Stomach (tissue), 4 donors: ENCODE measurements around the gene EIF4B.

ENCODE experiments used
- EP300 ChIP-seq: sonication (generic); formaldehyde crosslinking; IDR thresholded peaks from one replicate; pipeline ENCODE4 v1.6.1; 2017; ENCODE audit warnings: antibody characterized with exemption
- POLR2A ChIP-seq, 4 donors: fragments of 450-650 bp; IDR thresholded peaks; one replicate each; pipeline ENCODE4 v1.6.1; 2016; ENCODE audit warnings: antibody characterized with exemption in 4 of 4, control low read depth in 2 of 4, mild to moderate bottlenecking in 1 of 4, moderate library complexity in 1 of 4
- POLR2AphosphoS5 ChIP-seq, 3 donors: sonication (generic); formaldehyde crosslinking; IDR thresholded peaks; one replicate each; pipeline ENCODE4 v1.6.1; 2016; ENCODE audit warnings: antibody characterized with exemption in 3 of 3
- TF ChIP-seq, protein P1 (sequence below), 7 experiments: fragments of 450-650 bp in 4 of 7; fragments of 200-600 bp in 3 of 7; sonication (generic) in 3 of 7; IDR thresholded peaks; one replicate each; pipeline ENCODE4 v1.5.1; 2016 to 2019; ENCODE audit warnings: antibody characterized with exemption in 7 of 7, control low read depth in 2 of 7, mild to moderate bottlenecking in 1 of 7

DNA sequence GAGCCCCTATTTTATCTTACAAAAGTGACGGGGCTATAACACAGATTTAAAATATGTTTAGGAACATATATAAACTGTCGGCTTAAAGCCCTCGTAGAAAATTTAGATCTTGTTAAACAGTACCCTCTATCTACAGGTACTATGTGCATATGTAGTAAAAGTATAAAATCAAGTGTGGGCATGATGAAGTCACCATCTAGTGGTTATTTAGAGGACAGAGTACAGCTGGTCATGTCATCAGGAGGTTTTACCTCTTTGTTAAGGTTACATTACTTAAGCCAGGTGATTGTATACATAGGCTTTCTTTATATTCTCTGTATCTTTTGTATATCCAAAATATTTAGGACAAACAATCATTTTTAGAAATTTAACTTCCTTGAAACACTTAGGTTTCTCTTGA, 25.4 kb downstream of the EIF4B start:
- TF ChIP-seq, protein P1, sequence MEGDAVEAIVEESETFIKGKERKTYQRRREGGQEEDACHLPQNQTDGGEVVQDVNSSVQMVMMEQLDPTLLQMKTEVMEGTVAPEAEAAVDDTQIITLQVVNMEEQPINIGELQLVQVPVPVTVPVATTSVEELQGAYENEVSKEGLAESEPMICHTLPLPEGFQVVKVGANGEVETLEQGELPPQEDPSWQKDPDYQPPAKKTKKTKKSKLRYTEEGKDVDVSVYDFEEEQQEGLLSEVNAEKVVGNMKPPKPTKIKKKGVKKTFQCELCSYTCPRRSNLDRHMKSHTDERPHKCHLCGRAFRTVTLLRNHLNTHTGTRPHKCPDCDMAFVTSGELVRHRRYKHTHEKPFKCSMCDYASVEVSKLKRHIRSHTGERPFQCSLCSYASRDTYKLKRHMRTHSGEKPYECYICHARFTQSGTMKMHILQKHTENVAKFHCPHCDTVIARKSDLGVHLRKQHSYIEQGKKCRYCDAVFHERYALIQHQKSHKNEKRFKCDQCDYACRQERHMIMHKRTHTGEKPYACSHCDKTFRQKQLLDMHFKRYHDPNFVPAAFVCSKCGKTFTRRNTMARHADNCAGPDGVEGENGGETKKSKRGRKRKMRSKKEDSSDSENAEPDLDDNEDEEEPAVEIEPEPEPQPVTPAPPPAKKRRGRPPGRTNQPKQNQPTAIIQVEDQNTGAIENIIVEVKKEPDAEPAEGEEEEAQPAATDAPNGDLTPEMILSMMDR (IDR thresholded peaks at IDR 0.05): no peak
- TF ChIP-seq POLR2A (IDR thresholded peaks at IDR 0.05) (no peak), POLR2AphosphoS5 (IDR thresholded peaks at IDR 0.05) (no peak), EP300 (no peak)
